WERI-Rb-1 (cell line): ENCODE measurements around the gene METTL25B.

ENCODE experiments used
- DNase-seq: peaks from one replicate; pipeline ENCODE4 v3.0.0-alpha.2; 2020
- H3K27ac ChIP-seq: fragments of 250-450 bp; sonication (Bioruptor Pico); 2 replicates; pipeline ENCODE4 v1.5.1; 2020; ENCODE audit warnings: mild to moderate bottlenecking, moderate library complexity
- H3K27me3 ChIP-seq: fragments of 250-450 bp; sonication (Bioruptor Pico); 2 replicates; pipeline ENCODE4 v1.5.1; 2021; ENCODE audit warnings: mild to moderate bottlenecking, low read depth, moderate library complexity; ENCODE audit not compliant: insufficient read depth, severe bottlenecking
- H3K36me3 ChIP-seq: fragments of 250-450 bp; sonication (Bioruptor Pico); 2 replicates; pipeline ENCODE4 v1.5.1; 2020; ENCODE audit warnings: mild to moderate bottlenecking, moderate library complexity
- H3K4me3 ChIP-seq: 2 replicates; pipeline ENCODE4 v1.5.1; 2011; ENCODE audit warnings: low read depth, mild to moderate bottlenecking, control low read depth, low read length
- H3K9me3 ChIP-seq: fragments of 250-450 bp; sonication (Bioruptor Pico); 2 replicates; pipeline ENCODE4 v1.5.1; 2021; ENCODE audit warnings: mild to moderate bottlenecking, moderate library complexity; ENCODE audit not compliant: severe bottlenecking
- CTCF ChIP-seq: IDR thresholded peaks from 2 replicates; pipeline ENCODE4 v1.5.1; 2011; ENCODE audit warnings: low read depth, mild to moderate bottlenecking, control low read depth, inconsistent platforms, low read length

Gene METTL25B

GRCh38 chr1:156727926-156728598, at the start of gene METTL25B:
METTL25B (plus strand) TSS chr1:156728469; CDS start chr1:156729105, 636 bp downstream.
- no peak for TF ChIP-seq CTCF
- peak; percentile 92 for DNase-seq
- no peaks in the 10 kb centered on the region for H3K27me3 ChIP-seq
- H3K36me3 ChIP-seq: peaks cover 57% of the 10 kb centered on the region
- peak within 1 kb of the TSS; percentile 96 for H3K4me3 ChIP-seq
- H3K9me3 ChIP-seq: no peaks in the 10 kb centered on the region
- peak within 1 kb of the TSS; percentile 70 for H3K27ac ChIP-seq

- Histone ChIP-seq H3K27ac (no peak overlapping the region), H3K27me3 (no peaks in the 10 kb centered on the region), H3K9me3 (no peaks in the 10 kb centered on the region), H3K4me3 (no peak overlapping the region), H3K36me3 (no peaks in the 10 kb centered on the region; the same call in 1 of the 2 replicates)
- no peak for DNase-seq
- TF ChIP-seq CTCF: no peak
Observed at GRCh38 chr1:156680056-156680455, 48.2 kb upstream of the METTL25B start.

GRCh38 chr1:156681196-156681960, 46.9 kb upstream of the METTL25B start:
- no peaks in the 10 kb centered on the region for H3K36me3 ChIP-seq
- no peak for DNase-seq
- TF ChIP-seq CTCF: no peak
- no peaks in the 10 kb centered on the region for H3K9me3 ChIP-seq
- no peaks in the 10 kb centered on the region for H3K27me3 ChIP-seq
- H3K4me3 ChIP-seq: no peak overlapping the region
- no peak overlapping the region for H3K27ac ChIP-seq

DNA sequence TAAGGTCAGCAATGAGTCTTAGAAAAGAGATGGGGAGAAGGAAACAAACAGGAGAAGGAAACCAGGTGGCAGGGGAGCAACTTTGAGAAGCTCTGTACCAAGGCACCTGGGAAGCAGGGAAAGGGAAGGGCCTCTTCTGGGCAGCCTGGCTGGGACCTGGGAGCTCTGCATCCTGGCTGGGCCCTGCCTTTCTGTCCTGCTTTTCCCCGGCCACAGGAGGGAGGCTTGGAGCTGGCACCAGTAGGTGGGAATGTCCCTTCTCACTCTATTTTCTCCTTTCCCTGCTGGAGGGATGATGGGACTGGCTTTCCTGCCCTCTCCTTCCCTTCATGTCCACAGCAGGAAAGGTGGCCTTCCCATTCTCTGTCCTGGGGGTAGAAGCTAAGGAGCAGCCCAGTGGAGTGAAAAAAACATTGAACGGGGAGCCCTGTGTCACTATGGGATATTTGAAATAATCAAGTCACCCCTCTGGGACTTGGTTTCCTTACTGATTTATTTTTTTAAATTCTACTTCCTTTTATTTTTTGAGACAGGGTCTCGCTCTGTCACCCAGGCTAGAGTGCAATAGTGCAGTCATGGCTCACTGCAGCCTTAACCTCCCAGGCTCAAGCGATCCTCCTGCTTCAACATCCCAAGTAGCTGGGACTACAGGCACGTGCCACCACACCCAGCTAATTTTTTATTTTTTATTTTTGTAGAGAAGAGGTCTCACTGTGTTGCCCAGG, 45.9 kb upstream of the METTL25B start:
- peak; percentile 71 for DNase-seq
- Histone ChIP-seq H3K4me3 (no peak overlapping the region), H3K9me3 (no peaks in the 10 kb centered on the region), H3K27me3 (no peaks in the 10 kb centered on the region), H3K27ac (no peak overlapping the region), H3K36me3 (no peaks in the 10 kb centered on the region)
- peak; percentile 71 for TF ChIP-seq CTCF

DNA sequence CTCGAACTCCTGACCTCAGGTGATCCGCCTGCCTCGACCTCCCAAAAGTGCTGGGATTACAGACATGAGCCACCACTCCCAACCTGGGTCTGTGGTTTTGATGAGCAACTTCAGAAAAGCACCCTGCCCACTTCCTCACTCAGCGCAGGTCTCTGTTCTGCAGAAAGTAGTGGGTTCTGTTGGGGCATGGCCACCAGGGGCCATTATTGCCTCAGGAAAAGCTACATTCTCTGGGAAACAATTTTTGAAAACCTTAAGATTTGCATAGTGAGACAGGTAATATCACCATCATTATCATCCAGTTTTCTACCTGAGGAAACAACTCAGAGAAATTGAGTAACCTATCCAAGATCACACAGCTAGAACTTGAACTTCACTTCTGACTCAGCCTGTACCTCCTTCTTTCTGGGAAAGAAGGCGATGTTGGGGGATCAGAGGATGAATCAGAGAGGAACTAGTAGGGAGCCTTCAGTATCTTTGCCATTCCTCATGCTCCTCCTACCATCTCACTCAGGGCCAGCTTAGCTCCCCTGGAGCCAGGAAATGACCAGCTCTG, 44.0 kb upstream of the METTL25B start:
- H3K27me3 ChIP-seq: no peaks in the 10 kb centered on the region
- no peak overlapping the region for H3K4me3 ChIP-seq
- TF ChIP-seq CTCF: peak; percentile 34; the same call in 1 of the 2 replicates
- no peak overlapping the region for H3K27ac ChIP-seq
- DNase-seq: no peak
- H3K9me3 ChIP-seq: no peaks in the 10 kb centered on the region
- H3K36me3 ChIP-seq: no peaks in the 10 kb centered on the region
